H1 (cell line): ENCODE measurements around the gene MAGEA8.
A peak's percentile ranks its signal among the peaks of the same experiment; 100 is the strongest.
"Not testable (repeated sequence)": the region's sequence is repeated elsewhere in the genome, so short reads cannot be mapped to it uniquely, and the experiment has no call there.

Source experiments
- CHD7 ChIP-seq: fragments of 300-600 bp; sonication (generic); IDR thresholded peaks from 2 replicates; pipeline ENCODE4 v1.7.1; 2012; ENCODE audit warnings: low read length, moderate library complexity, mild to moderate bottlenecking, inconsistent platforms; ENCODE audit not compliant: insufficient replicate concordance
- CTCF ChIP-seq, 3 experiments: IDR thresholded peaks; 1 replicate in 2 of 3; 2 replicates in 1 of 3; pipeline versions ENCODE4 v1.5.1 to v1.6.1; 2011; ENCODE audit warnings: low read length in 3 of 3, mild to moderate bottlenecking in 3 of 3, inconsistent platforms in 2 of 3, low read depth in 1 of 3, moderate library complexity in 1 of 3; ENCODE audit not compliant: insufficient read depth in 1 of 3; ENCODE audit errors: control extremely low read depth in 1 of 3
- EP300 ChIP-seq, 2 experiments: IDR thresholded peaks; 1 replicate in 1 of 2; 2 replicates in 1 of 2; pipeline ENCODE4 v1.6.1; 2011 to 2012; ENCODE audit warnings: low read depth in 2 of 2, low read length in 2 of 2, mild to moderate bottlenecking in 2 of 2, borderline replicate concordance in 1 of 2, inconsistent platforms in 1 of 2, moderate library complexity in 1 of 2
- EZH2 ChIP-seq: fragments of 200-600 bp; sonication (generic); IDR thresholded peaks from 2 replicates; pipeline ENCODE4 v1.7.1; 2012; ENCODE audit warnings: low read depth, mild to moderate bottlenecking, moderate library complexity, low read length, inconsistent platforms; ENCODE audit not compliant: severe bottlenecking
- HDAC6 ChIP-seq: IDR thresholded peaks from one replicate; pipeline ENCODE4 v1.7.1; 2012; ENCODE audit warnings: low read depth, mild to moderate bottlenecking, inconsistent platforms, low read length, moderate library complexity
- JUND ChIP-seq: IDR thresholded peaks from 2 replicates; pipeline ENCODE4 v1.6.1; 2011; ENCODE audit warnings: mild to moderate bottlenecking, improper control_type of control experiment, low read length
- MAX ChIP-seq: IDR thresholded peaks from 2 replicates; pipeline ENCODE4 v1.6.1; 2012; ENCODE audit warnings: inconsistent platforms
- PHF8 ChIP-seq: fragments of 200-600 bp; sonication (generic); conservative IDR thresholded peaks from 2 replicates; pipeline ENCODE4 v1.7.1; 2012; ENCODE audit warnings: low read depth, mild to moderate bottlenecking, inconsistent platforms, low read length, moderate library complexity
- POLR2A ChIP-seq, 2 experiments: IDR thresholded peaks; 1 replicate in 1 of 2; 2 replicates in 1 of 2; pipeline ENCODE4 v1.6.1; 2011; ENCODE audit warnings: low read depth in 2 of 2, low read length in 2 of 2, mild to moderate bottlenecking in 2 of 2; ENCODE audit errors: control extremely low read depth in 1 of 2
- POLR2AphosphoS5 ChIP-seq: IDR thresholded peaks from 2 replicates; pipeline ENCODE4 v1.6.1; 2011; ENCODE audit warnings: low read depth, low read length
- SAP30 ChIP-seq: fragments of 300-600 bp; sonication (generic); IDR thresholded peaks from 2 replicates; pipeline ENCODE4 v1.7.1; 2012; ENCODE audit warnings: low read length, moderate library complexity, mild to moderate bottlenecking, inconsistent platforms; ENCODE audit not compliant: insufficient read depth, insufficient replicate concordance
- TAF1 ChIP-seq: IDR thresholded peaks from 2 replicates; pipeline ENCODE4 v1.6.1; 2011; ENCODE audit warnings: mild to moderate bottlenecking, low read depth, low read length
- USF2 ChIP-seq: IDR thresholded peaks from 2 replicates; pipeline ENCODE4 v1.6.1; 2011; ENCODE audit warnings: low read length, improper control_type of control experiment
- YY1 ChIP-seq: IDR thresholded peaks from 2 replicates; pipeline ENCODE4 v1.6.1; 2011; ENCODE audit warnings: low read depth, mild to moderate bottlenecking, low read length

GRCh38 chrX:149933547-149933946, 52.6 kb downstream of the MAGEA8 start:
- TF ChIP-seq POLR2A (IDR thresholded peaks at IDR 0.05; ENCODE audit: control extremely low read depth in 1 of 2, low read depth in 2 of 2, low read length in 2 of 2); HDAC6; TAF1; POLR2AphosphoS5; YY1; CHD7; EZH2; JUND; MAX; USF2; PHF8; EP300 (IDR thresholded peaks at IDR 0.05; ENCODE audit: borderline replicate concordance in 1 of 2, low read depth in 2 of 2, low read length in 2 of 2); SAP30: not testable (repeated sequence)
- peak; percentile 5 to 20 (median 13); a peak in 3 of 4 replicates for TF ChIP-seq CTCF (IDR thresholded peaks at IDR 0.05; ENCODE audit: control extremely low read depth in 1 of 3, insufficient read depth in 1 of 3, low read depth in 1 of 3, low read length in 3 of 3)
